KMS-11 (cell line): ENCODE data around the gene TRAPPC2L.

ENCODE experiments used
- H2AFZ ChIP-seq: fragments of 200-600 bp; sonication (generic); 2 replicates; pipeline ENCODE4 v1.6.1; 2016; ENCODE audit warnings: antibody characterized with exemption, mixed run types, low read depth
- H3K27ac ChIP-seq: fragments of 200-600 bp; sonication (generic); 2 replicates; pipeline ENCODE4 v1.6.1; 2016; ENCODE audit warnings: mild to moderate bottlenecking, mixed run types
- H3K27me3 ChIP-seq: fragments of 200-600 bp; sonication (generic); 2 replicates; pipeline ENCODE4 v1.6.1; 2017; ENCODE audit warnings: mild to moderate bottlenecking, low read depth, mixed run types, moderate library complexity; ENCODE audit not compliant: insufficient read depth
- H3K36me3 ChIP-seq: fragments of 200-600 bp; sonication (generic); 2 replicates; pipeline ENCODE4 v1.6.1; 2017; ENCODE audit warnings: mild to moderate bottlenecking, mixed run types; ENCODE audit not compliant: insufficient read depth
- H3K4me1 ChIP-seq: fragments of 200-600 bp; sonication (generic); 2 replicates; pipeline ENCODE4 v1.6.1; 2016; ENCODE audit warnings: mild to moderate bottlenecking, low read depth, mixed run types; ENCODE audit not compliant: poor library complexity, severe bottlenecking
- H3K4me2 ChIP-seq: fragments of 200-600 bp; sonication (generic); 2 replicates; pipeline ENCODE4 v1.7.0; 2016; ENCODE audit warnings: mild to moderate bottlenecking, mixed run types
- H3K4me3 ChIP-seq: fragments of 200-600 bp; sonication (generic); IDR thresholded peaks from 2 replicates; pipeline ENCODE4 v1.6.1; 2017; ENCODE audit warnings: low read depth, low read length, mixed read lengths; ENCODE audit not compliant: insufficient read depth
- H3K79me2 ChIP-seq: fragments of 200-600 bp; sonication (generic); 2 replicates; pipeline ENCODE4 v1.6.1; 2016; ENCODE audit warnings: low read depth, mixed run types; ENCODE audit not compliant: insufficient read depth
- H3K9ac ChIP-seq: fragments of 200-600 bp; sonication (generic); 2 replicates; pipeline ENCODE4 v1.6.1; 2016; ENCODE audit warnings: mild to moderate bottlenecking, mixed run types
- H4K20me1 ChIP-seq: fragments of 200-600 bp; sonication (generic); 2 replicates; pipeline ENCODE4 v1.6.1; 2016; ENCODE audit warnings: mild to moderate bottlenecking, mixed run types; ENCODE audit not compliant: insufficient read depth
- TF ChIP-seq, protein P1 (sequence below): fragments of 200-600 bp; sonication (generic); conservative IDR thresholded peaks from 2 replicates; pipeline ENCODE4 v1.6.1; 2017; ENCODE audit warnings: low read depth, mild to moderate bottlenecking, antibody characterized with exemption, low read length, moderate library complexity, mixed read lengths

The TRAPPC2L gene

DNA sequence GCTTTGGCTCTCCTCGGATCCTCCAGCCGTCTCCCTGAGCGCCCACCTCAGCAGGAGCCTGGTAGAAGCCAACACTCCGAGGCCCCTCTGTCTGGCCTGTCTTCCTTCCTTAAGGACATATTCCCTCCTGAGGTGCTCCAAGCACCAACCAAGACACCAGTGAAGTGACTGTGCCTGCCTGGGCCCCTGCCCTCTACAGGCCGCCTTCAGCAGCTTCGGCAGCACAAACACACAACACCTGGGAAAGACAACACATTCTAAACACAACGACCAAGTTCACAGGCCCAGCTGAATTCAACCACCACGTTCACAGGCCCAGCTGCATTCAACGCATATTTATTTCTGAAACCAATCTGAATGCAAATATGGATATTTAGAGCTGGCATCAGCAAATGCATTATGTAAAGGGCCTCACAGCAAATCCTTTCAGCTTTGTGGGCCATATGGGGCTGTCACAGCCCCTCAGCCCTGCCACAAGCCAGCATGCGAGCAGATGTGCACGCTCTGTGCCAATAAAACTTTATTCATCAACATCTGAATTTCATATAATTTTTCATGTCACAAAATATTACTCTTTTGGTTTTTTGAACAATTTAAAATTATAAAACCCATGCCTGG is 12.4 kb upstream of the TRAPPC2L start:
- H4K20me1 ChIP-seq, result no peaks in the 10 kb centered on the region

DNA sequence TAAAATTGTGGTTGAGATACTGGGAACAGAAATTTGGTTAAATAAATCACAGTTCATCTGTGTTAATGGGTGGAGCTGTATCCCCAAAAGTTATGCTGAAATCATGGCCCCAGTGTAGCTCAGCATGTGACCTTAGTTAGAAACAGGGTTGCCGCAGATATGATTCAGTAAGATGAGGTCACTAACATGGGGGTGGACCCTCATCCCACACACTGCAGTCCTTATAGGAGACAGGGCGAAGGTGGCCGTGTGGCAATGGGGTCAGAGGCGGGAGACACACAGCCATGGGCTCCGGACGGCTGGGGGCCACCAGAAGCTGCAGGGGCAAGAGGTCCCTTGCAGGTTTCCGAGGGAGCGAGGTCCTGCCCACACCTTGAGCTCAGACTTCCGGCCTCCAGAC is 10.8 kb upstream of the TRAPPC2L start:
- Histone ChIP-seq H3K4me3 (no peak overlapping the region), H3K9ac (no peak overlapping the region)
- TF ChIP-seq, protein P1, sequence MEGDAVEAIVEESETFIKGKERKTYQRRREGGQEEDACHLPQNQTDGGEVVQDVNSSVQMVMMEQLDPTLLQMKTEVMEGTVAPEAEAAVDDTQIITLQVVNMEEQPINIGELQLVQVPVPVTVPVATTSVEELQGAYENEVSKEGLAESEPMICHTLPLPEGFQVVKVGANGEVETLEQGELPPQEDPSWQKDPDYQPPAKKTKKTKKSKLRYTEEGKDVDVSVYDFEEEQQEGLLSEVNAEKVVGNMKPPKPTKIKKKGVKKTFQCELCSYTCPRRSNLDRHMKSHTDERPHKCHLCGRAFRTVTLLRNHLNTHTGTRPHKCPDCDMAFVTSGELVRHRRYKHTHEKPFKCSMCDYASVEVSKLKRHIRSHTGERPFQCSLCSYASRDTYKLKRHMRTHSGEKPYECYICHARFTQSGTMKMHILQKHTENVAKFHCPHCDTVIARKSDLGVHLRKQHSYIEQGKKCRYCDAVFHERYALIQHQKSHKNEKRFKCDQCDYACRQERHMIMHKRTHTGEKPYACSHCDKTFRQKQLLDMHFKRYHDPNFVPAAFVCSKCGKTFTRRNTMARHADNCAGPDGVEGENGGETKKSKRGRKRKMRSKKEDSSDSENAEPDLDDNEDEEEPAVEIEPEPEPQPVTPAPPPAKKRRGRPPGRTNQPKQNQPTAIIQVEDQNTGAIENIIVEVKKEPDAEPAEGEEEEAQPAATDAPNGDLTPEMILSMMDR, result no peak

More for the DNA sequence above, 12.4 kb upstream of the TRAPPC2L start:
- no peak overlapping the region for H3K9ac ChIP-seq
- H3K27ac ChIP-seq, result no peak overlapping the region
- H3K79me2 ChIP-seq, result no peaks in the 10 kb centered on the region
- no peaks in the 10 kb centered on the region for H3K36me3 ChIP-seq
- no peaks in the 10 kb centered on the region for H3K4me1 ChIP-seq
- no peak overlapping the region for H3K4me3 ChIP-seq
- H3K4me2 ChIP-seq, result no peak overlapping the region
- no peaks in the 10 kb centered on the region for H3K27me3 ChIP-seq
- TF ChIP-seq, protein P1, result no peak
- H2AFZ ChIP-seq, result no peak overlapping the region

GRCh38 chr16:88847654-88848053 is 9.3 kb upstream of the TRAPPC2L start:
- TF ChIP-seq, protein P1, result no peak
- Histone ChIP-seq H3K27ac (no peak overlapping the region), H3K4me3 (no peak overlapping the region), H3K27me3 (no peaks in the 10 kb centered on the region), H3K4me2 (no peak overlapping the region), H4K20me1 (no peaks in the 10 kb centered on the region), H3K79me2 (no peaks in the 10 kb centered on the region), H3K9ac (no peak overlapping the region), H3K4me1 (no peaks in the 10 kb centered on the region), H3K36me3 (no peaks in the 10 kb centered on the region), H2AFZ (no peak overlapping the region)

More for the DNA sequence above, 10.8 kb upstream of the TRAPPC2L start:
- Histone ChIP-seq H3K27ac (no peak overlapping the region), H3K4me1 (no peaks in the 10 kb centered on the region), H3K27me3 (no peaks in the 10 kb centered on the region), H3K36me3 (no peaks in the 10 kb centered on the region), H4K20me1 (no peaks in the 10 kb centered on the region), H3K79me2 (no peaks in the 10 kb centered on the region), H3K4me2 (no peak overlapping the region), H2AFZ (no peak overlapping the region)

DNA sequence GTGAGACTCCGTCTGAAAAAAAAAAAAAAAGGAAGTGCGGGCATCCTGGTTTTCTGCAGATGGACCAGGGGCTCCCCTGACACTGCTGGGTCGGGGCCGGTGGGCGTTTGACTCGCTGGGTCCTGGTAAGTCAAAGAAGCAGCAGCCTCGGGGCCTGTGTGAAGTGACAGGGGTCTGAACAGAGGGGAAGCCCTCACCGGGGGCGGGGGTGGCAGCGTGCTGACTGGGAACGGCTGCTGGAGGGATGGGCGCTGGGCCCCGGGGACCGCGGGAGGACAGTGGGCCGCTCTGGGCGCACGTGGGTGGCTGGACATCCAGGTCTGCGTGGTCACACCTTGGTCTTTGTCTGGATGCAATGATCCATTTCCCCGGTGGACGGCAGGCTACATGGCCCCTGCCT is 8.4 kb upstream of the TRAPPC2L start:
- Histone ChIP-seq H3K27me3 (no peaks in the 10 kb centered on the region), H2AFZ (no peak overlapping the region), H3K4me1 (no peaks in the 10 kb centered on the region), H3K36me3 (no peaks in the 10 kb centered on the region), H3K79me2 (no peaks in the 10 kb centered on the region), H4K20me1 (no peaks in the 10 kb centered on the region), H3K9ac (no peak overlapping the region), H3K27ac (no peak overlapping the region), H3K4me3 (no peak overlapping the region), H3K4me2 (no peak overlapping the region)
- TF ChIP-seq, protein P1, result no peak
